ENCODE data around the gene C12orf57.

C12orf57 gene

GRCh38 chr12:6945613-6946012 is 1.8 kb downstream of the C12orf57 start:
- no peak for TF ChIP-seq CTCF (IDR thresholded peaks at IDR 0.05; ENCODE audit: unreplicated experiment in 3 of 3)
- no peaks in the 10 kb centered on the region for H3K9me3 Mint-ChIP-seq
- H3K4me1 Mint-ChIP-seq = peaks cover 39% of the 10 kb centered on the region
- H3K36me3 Mint-ChIP-seq (ENCODE audit: low read depth) = peaks cover 10% of the 10 kb centered on the region
- peak overlapping the region in 2 of 3 experiments; percentile 99 to 100 for H3K27ac Mint-ChIP-seq
- peak overlapping the region; percentile 89 to 95 (median 92) for H3K4me3 Mint-ChIP-seq
- H3K27me3 Mint-ChIP-seq (ENCODE audit: low read depth) = peaks cover 4% of the 10 kb centered on the region

- Mint-ChIP-seq H3K27me3 (ENCODE audit: low read depth) (peaks cover 4% of the 10 kb centered on the region), H3K36me3 (ENCODE audit: low read depth) (peaks cover 5% of the 10 kb centered on the region), H3K27ac (peak overlapping the region; percentile 4 to 84 (median 75)), H3K4me3 (peak overlapping the region; percentile 86 to 95 (median 92)), H3K9me3 (no peaks in the 10 kb centered on the region), H3K4me1 (peaks cover 39% of the 10 kb centered on the region)
- TF ChIP-seq CTCF (IDR thresholded peaks at IDR 0.05; ENCODE audit: unreplicated experiment in 3 of 3) = no peak
Observed at GRCh38 chr12:6946033-6946919, 2.5 kb downstream of the C12orf57 start.

- Mint-ChIP-seq H3K36me3 (ENCODE audit: low read depth) (peaks cover 4% of the 10 kb centered on the region), H3K27me3 (ENCODE audit: low read depth) (peaks cover 4% of the 10 kb centered on the region), H3K4me3 (peak overlapping the region; percentile 86 to 95 (median 92)), H3K9me3 (no peaks in the 10 kb centered on the region), H3K27ac (peak overlapping the region; percentile 4 to 84 (median 75)), H3K4me1 (peaks cover 39% of the 10 kb centered on the region)
- TF ChIP-seq CTCF (IDR thresholded peaks at IDR 0.05; ENCODE audit: unreplicated experiment in 3 of 3) = no peak
Observed at GRCh38 chr12:6946920-6947374, 3.1 kb downstream of the C12orf57 start.

- Mint-ChIP-seq H3K27me3 (ENCODE audit: low read depth) (peaks cover 4% of the 10 kb centered on the region), H3K27ac (no peak overlapping the region), H3K4me1 (peaks cover 34% of the 10 kb centered on the region), H3K4me3 (peak overlapping the region in 2 of 3 experiments; percentile 30 to 42), H3K9me3 (no peaks in the 10 kb centered on the region), H3K36me3 (ENCODE audit: low read depth) (no peaks in the 10 kb centered on the region)
- no peak for TF ChIP-seq CTCF (IDR thresholded peaks at IDR 0.05; ENCODE audit: unreplicated experiment in 3 of 3)
Observed at GRCh38 chr12:6947615-6948014, 3.8 kb downstream of the C12orf57 start.

- Mint-ChIP-seq H3K27ac (peak overlapping the region in 1 of 3 experiments; percentile 18), H3K27me3 (ENCODE audit: low read depth) (peaks cover 4% of the 10 kb centered on the region), H3K4me3 (peak overlapping the region in 2 of 3 experiments; percentile 32 to 46), H3K9me3 (no peaks in the 10 kb centered on the region), H3K36me3 (ENCODE audit: low read depth) (no peaks in the 10 kb centered on the region), H3K4me1 (peaks cover 26% of the 10 kb centered on the region)
- TF ChIP-seq CTCF (IDR thresholded peaks at IDR 0.05; ENCODE audit: unreplicated experiment in 3 of 3) = no peak
Observed at GRCh38 chr12:6948873-6949594, 5.2 kb downstream of the C12orf57 start.
